Stimulated activated CD4-positive, alpha-beta T cell treated with anti-CD3 and anti-CD28 coated beads, TNF-alpha, amount 100 ng/mL, for 48 hours (primary cell): ENCODE results near the gene CCDC134.
A peak's percentile ranks its signal among the peaks of the same experiment; 100 is the strongest.

ENCODE experiments used
- DNase-seq, 3 donors: peaks; one replicate each; pipeline ENCODE4 v3.0.0-alpha.2; 2020; ENCODE audit warnings: low read depth in 3 of 3

The CCDC134 gene

GRCh38 chr22:41787331-41787730 lies 13.1 kb upstream of the CCDC134 start:
- DNase-seq = no peak

GRCh38 chr22:41793871-41794270 lies 6.6 kb upstream of the CCDC134 start:
- DNase-seq = no peak

GRCh38 chr22:41798736-41799135 lies 1.7 kb upstream of the CCDC134 start:
- no peak for DNase-seq

- DNase-seq = peak in 1 of 3 donors; percentile 26
Measured at GRCh38 chr22:41799486-41800347, 762 bp upstream of the CCDC134 start.

GRCh38 chr22:41801147-41801819 lies 804 bp downstream of the CCDC134 start:
- no peak for DNase-seq

- DNase-seq = no peak
Measured at GRCh38 chr22:41801886-41802285, 1.4 kb downstream of the CCDC134 start.

GRCh38 chr22:41805639-41806038 lies 5.2 kb downstream of the CCDC134 start:
- no peak for DNase-seq

- no peak for DNase-seq
Measured at GRCh38 chr22:41808400-41808799, 7.9 kb downstream of the CCDC134 start.

- no peak for DNase-seq
Measured at GRCh38 chr22:41810022-41810421, 9.5 kb downstream of the CCDC134 start.

- no peak for DNase-seq
Measured at GRCh38 chr22:41812805-41813545, 12.5 kb downstream of the CCDC134 start.

- DNase-seq = no peak
Measured at GRCh38 chr22:41813726-41814410, 13.4 kb downstream of the CCDC134 start.

GRCh38 chr22:41815716-41816115 lies 15.2 kb downstream of the CCDC134 start:
- DNase-seq = no peak

GRCh38 chr22:41816241-41816640 lies 15.8 kb downstream of the CCDC134 start:
- no peak for DNase-seq

- no peak for DNase-seq
Measured at GRCh38 chr22:41816871-41817270, 16.4 kb downstream of the CCDC134 start.

GRCh38 chr22:41818011-41818410 lies 17.5 kb downstream of the CCDC134 start:
- no peak for DNase-seq

GRCh38 chr22:41818596-41818995 lies 18.1 kb downstream of the CCDC134 start:
- no peak for DNase-seq

- DNase-seq = no peak
Measured at GRCh38 chr22:41819257-41819656, 18.8 kb downstream of the CCDC134 start.

GRCh38 chr22:41820447-41820846 lies 20.0 kb downstream of the CCDC134 start:
- DNase-seq = no peak

GRCh38 chr22:41821471-41822316 lies 21.2 kb downstream of the CCDC134 start:
- DNase-seq = no peak

GRCh38 chr22:41822317-41823057 lies 22.0 kb downstream of the CCDC134 start:
- DNase-seq = no peak
